GM18951 (cell line): ENCODE results near the gene PREP.

Experiments used
- POLR2A ChIP-seq: IDR thresholded peaks from 4 replicates; pipeline ENCODE4 v1.6.1; 2011; ENCODE audit warnings: mild to moderate bottlenecking; ENCODE audit not compliant: insufficient read length, insufficient read depth; ENCODE audit errors: extremely low read depth
- in situ Hi-C: fragments of 300-500 bp; cut with MboI; formaldehyde crosslinking; loops from one replicate; pipeline ENCODE4 v1.12.0; 2022; ENCODE audit warnings: low sequenced_read_pairs, mixed read lengths, inconsistent platforms; ENCODE audit not compliant: unreplicated experiment

Gene PREP

DNA sequence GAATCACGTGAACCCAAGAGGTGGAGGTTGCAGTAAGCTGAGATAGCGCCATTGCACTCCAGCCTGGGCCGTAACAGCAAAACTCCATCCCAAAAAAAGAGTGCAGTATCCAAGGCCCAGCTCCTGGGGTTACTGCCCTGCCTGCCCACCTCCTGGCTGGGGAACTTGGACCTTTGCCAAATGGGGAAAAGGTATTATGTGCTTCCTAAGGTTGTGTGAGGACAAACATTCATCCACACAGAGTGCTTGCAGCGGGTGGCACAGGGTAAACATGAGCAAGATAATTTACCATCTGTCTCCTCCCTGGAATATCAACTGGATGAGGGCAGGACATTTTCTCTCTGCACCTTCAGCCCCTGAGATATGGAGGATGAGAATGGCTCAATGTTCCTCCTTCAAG is 128.2 kb downstream of the PREP start:
- in situ Hi-C loops: no loop called here

DNA sequence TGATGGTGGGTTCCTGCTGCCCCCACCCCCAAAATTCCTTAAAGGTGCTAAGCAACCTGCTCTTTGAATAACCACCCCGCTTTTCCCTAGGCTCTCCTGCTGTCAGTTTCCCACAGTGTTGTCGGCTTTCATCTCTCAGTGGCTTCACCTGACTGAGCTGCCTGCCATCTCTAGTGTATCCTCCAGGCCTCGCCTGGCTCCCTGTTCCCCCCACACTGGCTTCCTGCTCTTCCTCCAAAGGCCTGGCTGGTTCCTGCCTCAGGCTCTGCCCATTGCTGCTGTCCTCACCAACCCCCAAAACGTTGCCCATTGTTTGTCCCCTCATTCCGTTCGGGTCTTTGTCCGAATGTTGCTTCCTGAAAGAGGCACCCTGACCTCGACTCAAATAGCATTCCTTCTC is 129.3 kb downstream of the PREP start:
- TF ChIP-seq POLR2A: no peak
- in situ Hi-C loops: no loop called here

More for the DNA sequence above, 128.2 kb downstream of the PREP start:
- TF ChIP-seq POLR2A: no peak

DNA sequence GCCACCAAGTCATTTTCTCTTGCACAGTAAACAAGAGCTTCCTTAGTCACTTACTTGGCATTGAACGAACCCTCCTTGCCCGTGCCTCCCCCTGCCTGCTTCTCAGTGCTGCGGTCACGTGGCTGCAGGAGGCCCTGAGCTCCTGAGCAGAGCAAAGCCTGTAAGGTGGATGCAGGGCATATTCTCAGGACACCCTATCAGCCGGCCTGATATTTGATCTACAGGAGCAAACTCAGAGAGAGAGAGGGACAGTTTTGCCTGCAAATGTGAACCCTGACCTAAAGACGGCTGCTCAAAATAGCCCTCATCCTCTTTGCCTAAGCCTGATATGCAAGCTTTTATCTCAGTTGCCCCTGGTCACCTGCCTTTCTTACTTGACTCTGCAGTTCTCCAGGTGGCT is 130.1 kb downstream of the PREP start:
- in situ Hi-C loops: no loop called here
- TF ChIP-seq POLR2A: no peak

DNA sequence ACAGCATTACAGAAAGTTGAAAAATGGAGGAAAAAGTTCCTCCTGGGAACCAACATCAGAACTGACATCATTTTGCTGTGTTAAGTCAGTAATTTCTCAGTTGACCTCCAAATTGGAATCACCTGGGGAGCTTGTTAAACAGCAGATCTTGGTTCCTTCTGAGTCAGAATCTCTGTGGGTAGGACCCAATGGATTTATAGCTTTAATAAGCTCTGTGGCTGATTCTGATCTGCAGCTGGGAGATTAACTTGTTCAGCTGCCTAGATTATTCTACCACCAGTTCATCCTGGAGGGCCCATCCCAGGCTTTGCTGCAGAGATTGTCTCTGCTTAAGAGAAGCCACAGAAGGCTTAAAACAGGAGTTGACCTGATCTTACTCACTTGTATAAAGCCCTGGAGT is 132.4 kb downstream of the PREP start:
- no peak for TF ChIP-seq POLR2A
- in situ Hi-C loops: no loop called here

DNA sequence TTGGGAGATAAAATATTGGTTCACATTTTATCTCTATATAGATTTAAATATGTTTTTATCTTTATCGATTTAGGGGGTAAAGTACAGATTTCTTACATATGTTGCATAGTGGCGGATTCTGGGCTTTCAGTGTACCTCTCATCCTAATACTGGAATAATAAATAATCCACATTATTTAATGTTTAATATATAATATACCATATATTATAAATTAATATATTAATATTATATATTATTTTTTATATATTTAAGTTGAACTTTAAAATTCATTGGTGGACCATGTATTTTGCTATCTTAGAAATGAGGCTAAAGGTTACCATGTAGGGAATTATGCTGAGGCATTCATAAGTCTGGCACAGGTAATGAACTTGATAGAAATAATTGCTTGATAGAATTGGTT is 133.5 kb downstream of the PREP start:
- TF ChIP-seq POLR2A: no peak
- in situ Hi-C loops: no loop called here

DNA sequence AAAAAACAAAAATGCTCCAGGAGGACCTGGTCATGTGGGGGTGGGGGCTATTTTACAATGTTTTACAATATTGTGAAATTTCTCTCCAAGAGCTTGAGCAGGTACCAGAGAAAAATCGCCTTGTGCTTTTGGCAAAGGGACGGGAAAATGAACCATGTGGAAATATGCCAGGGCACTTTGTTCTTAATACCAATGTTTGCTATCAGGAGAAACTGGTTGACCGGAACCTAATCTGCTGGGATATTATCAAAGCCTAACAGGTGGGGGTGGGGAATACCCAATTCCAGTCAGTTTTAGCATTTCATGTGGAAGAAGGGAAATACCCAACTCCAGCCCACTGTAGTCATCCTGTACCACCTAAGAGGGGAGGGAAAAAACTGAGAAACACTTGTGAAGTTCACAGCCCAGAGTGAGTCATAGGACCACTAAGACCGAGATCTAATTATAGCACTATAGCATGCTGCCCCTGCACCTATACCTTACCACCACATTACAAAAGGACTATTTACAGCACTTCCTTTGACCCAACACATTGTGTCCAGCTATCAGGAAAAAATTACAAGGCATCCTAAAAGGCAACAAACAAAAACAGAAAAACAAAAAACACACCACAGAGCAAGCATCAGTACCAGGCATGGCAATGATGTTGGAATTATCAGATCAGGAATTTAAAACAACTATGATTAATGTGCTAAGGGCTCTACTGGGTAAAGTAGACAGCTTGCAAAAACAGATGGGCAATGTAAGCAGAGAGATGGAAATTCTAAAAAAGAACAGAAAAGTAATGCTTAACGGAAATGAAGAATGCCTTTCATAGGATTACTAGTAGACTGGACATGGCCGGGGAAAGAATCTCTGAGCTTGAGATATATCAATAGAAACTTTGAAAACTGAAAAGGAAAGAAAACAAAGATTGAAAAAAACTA is 138.9 kb downstream of the PREP start:
- no peak for TF ChIP-seq POLR2A
- in situ Hi-C loops: no loop called here

DNA sequence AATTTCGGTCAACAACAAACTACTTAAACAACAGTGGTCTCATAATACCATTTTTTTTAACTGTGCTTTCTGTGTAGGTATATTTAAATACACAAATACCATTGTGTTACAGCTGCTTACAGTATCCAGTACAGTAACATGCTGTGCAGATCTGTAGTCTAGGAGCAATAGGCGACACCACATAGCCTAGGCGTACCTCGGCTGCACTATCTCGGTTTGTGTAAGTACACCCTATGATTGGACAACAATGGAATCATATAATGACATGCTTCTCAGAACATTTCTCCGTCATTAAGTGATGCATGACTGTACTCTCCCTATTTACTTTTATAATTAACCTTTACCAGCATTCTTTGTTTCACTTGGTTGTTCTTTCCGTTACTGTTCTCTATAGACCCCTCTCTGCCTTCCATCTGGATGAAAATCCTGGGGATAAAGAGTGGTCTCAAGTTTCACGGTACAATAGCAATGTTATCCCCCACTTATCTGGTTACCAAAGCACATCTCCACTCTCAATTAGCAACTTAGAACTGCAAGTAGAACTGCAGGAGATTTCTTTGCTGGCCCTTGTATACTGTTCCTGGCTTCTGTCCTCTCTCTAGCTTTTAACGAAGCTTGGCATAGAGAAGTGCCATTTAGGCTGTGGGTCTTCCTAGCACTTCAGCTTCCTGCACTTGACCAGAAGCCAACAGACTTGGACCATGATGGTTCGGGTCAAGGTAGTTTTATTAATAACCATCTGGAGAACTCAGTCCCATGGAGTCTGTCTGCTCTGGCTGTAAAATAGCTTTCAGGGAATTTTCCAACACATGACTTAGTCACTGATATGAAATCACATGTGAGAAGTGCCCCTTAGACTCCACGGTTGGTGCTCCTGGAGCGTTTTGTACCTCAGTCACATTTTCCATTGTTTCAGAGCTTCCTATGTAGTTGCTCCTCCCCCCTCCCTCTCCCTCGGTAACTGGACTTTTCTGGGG is 142.7 kb downstream of the PREP start:
- TF ChIP-seq POLR2A: no peak
- in situ Hi-C loops: no loop called here

DNA sequence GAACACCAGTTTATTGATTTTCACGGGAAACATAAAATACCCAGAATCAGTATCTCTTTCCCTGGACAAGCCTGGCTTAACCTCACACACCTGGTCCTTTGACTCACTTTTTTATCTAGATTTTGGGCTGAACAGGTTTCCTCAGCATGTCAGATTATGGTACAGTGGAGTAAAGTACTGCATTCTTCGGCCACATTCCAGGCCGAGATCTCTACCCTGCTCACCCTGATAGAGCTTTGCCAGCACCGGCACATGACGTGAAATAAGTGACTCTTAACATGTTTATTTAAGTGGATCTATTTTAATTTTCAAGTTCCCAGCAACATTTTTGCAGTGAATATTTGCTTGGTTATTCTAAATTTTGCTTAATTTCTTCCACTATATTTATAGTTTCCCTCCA is 144.1 kb downstream of the PREP start:
- in situ Hi-C loops: no loop called here
- TF ChIP-seq POLR2A: no peak

DNA sequence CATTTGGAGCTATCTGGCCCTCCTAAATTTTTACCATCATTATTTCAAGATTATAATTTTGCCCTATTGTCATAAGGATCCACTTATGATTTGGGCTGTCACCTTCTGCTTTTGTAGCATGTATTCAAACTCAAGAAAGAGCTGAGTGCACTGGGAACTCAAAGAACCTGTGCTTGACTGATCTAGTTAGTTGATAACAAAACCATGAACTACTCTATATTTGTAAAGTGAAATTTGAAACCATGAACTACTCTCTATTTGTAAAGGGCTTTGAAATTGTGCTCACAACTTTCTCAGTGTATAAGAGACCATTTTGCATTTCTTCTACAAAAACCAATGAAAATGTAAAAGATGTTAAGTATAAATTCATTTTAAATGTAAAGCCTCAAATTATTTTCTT is 145.5 kb downstream of the PREP start:
- TF ChIP-seq POLR2A: no peak
- in situ Hi-C loops: no loop called here

DNA sequence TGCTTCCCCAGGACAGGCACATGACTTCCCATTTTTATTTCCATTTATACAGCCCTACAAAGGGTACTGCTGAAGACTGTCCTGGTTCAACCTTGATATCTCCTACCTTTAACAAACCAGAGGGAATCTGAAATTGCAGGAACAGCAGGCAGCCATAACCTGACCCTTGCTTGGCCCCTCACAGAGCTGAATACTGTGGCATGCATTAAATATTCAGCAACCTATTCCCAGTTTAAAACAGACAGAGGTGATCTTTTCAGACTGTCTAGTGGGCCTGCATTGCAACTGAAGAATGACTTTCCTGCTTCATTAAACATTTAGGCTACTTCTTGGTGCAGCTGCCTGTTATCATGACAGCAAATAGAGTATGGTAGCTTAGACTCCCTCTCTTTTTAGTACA is 146.3 kb downstream of the PREP start:
- no peak for TF ChIP-seq POLR2A
- in situ Hi-C loops: no loop called here

DNA sequence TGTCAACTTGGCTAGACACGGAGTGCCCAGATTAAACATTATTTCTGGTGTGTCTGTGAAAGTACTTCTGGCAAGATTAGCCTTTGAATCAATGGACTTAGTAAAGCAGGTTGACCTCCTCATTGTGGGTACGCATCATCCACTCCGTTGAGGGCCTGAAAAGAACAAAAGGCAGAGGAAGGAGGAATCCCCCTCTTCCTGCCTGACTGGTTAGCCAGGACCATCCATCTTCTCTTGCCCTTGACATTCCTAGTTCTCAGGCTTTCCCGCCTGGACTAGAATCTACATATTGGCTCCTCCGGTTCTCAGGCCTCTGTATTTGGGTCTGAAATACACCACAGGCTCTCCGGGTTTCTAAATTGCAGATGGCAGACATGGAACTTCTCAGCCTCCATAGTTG is 149.1 kb downstream of the PREP start:
- in situ Hi-C loops: no loop called here
- TF ChIP-seq POLR2A: no peak

DNA sequence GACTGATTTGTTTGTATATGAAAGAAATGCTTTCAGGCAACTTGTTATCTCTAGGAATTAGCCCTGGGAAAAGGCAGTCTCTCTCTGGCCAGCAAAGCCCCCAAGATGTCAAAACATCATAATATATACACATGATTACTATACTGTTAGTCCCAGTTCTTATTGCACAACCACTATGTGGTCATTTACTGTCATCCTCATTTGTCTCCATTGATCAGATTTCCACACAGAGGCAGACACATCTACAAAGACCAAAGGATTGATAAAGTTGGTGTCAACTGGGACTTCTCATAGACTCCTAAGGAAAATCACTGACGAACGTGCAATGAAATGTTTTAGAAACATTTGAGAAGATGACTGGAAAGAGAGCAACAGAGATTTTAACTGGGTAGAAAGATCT is 151.2 kb downstream of the PREP start:
- in situ Hi-C loops: no loop called here
- no peak for TF ChIP-seq POLR2A

DNA sequence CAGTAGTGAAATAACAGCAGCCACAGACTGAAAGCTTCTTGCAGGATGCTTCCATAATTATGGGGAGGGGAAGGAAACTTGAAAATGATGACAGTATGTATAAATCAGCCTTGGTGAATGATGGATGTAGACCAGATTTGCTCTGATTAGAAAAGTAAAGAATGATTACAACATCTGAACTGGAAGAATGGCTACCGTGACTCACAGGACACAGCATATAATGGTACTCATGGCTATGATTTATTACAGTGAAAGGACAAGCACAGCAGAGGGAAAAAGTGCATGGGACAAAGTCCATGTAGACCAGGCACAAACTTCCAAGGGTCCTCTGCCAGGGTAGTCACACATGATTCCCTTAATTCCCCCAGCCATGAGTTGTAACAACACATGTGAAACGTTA is 152.3 kb downstream of the PREP start:
- in situ Hi-C loops: no loop called here
- no peak for TF ChIP-seq POLR2A
